A549 treated with Hydrocortisone at 1 μM for 4 hours (cell line): ENCODE results near the gene RPP14. TPM values are rescaled to one million over a fixed set of nuclear protein-coding genes. Genes with fewer than 3 reads are reported as not detected.

Experiments
- total RNA-seq: library from RNA; stranded (reverse); fragments of 200-300 nt; extraction: Qiagen RNA extraction; gene quantifications from 5 replicates; pipeline ENCODE4 v1.2.3, GENCODE V29; 2022

RPP14 gene
- total RNA-seq: 9.8 to 13.6 TPM (median 10.2 TPM) in 5 replicates

DNA sequence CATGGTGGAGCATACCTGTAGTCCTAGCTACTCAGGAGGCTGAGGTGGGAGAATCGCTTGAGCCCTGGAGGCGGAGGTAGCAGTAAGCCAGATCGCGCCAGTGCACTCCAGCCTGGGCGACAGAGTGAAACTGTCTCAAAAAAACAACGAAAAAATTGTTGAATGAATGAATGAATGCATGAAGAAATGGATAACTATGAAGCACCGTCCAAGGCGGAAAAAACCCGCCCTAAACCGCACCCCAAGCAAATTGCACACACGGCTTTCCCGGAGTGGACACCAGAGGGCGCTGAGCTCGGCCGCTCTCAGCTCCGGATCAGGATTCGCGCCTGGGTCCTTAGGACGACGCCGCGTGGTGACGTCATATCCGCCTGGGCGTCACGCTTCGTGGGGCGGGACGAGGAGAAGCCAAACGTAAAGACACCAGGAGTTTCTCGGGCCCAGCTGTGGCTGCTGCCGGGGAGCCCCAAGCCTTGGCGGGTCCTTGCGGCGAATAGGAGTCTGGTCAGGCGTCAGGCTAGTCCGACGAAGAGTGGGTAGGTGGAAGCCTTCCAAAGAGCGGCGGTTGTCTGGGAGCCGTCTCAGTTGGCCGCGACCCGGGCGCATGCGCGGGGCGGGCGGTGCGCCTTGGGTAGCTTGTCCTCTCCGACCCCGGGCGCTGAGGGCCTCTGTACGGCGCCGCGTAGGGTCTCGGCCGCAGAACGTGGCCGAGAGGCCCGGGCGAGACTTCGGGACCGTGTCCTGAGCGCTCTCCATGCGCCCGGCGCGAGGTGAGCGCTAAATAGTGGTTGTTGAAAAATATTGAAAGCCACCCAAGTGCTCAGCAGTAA lies at the start of gene RPP14, which contains the start of gene HTD2:
Gene RPP14, plus strand, starts transcription at position 364 of the 830 bp plus-strand sequence. CDS start 4,085 bp downstream, outside the sequence.
Gene HTD2, plus strand, starts transcription at position 639 of the 830 bp plus-strand sequence. CDS start 11,094 bp downstream, outside the sequence.

DNA sequence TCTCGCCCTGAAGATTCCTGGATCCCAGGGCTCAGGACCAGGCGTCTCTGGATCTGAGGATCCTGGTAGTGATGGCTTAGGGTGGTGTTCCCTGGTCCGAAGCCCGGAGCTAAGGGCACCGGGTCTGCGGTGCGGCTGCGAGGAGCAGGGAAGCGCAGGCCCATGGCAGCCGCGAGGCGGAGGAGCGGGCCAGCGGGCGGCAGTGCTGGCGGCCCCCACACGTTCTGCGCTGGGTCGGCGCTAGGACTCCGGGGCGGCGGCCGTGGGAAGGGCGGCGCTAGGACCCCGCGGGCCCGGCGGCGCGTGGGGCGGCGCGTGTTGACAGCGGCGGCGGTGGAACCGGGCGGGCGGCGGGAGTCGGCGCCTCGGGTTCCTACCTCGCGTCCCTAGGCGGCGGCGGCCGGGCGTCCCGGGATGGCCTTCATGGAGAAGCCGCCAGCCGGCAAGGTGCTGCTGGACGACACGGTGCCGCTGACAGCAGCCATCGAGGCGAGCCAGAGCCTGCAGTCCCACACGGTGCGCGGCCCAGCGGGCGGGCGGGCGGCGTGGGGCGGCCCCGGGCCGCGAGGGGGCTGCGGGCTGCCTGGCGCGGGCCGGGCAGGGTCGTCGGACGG lies 26.6 kb downstream of the RPP14 start, which contains the start of gene PXK:
Gene PXK, plus strand, starts transcription at position 318 of the 614 bp plus-strand sequence. Its CDS starts 97 bp downstream, at position 415.

Other genes with a start within 250 kb of the RPP14 start
- 0.22 to 0.31 TPM in 2 of 5 replicates, not detected in the others for gene DNASE1L3, start 95.3 kb upstream of the RPP14 start, total RNA-seq
- 10.0 to 11.0 TPM (median 10.1 TPM) in 5 replicates for gene ABHD6, start 68.5 kb upstream of the RPP14 start, total RNA-seq
- gene HTD2, start 275 bp downstream of the RPP14 start, total RNA-seq: 5.0 to 7.4 TPM (median 6.7 TPM) in 5 replicates
- 4.5 to 6.6 TPM (median 5.7 TPM) in 5 replicates for gene PXK, start 26.6 kb downstream of the RPP14 start, total RNA-seq
- 54.3 to 63.3 TPM (median 59.3 TPM) in 5 replicates for gene PDHB, start 127.6 kb downstream of the RPP14 start, total RNA-seq
- gene KCTD6, start 185.9 kb downstream of the RPP14 start, total RNA-seq: 5.7 to 8.6 TPM (median 7.9 TPM) in 5 replicates
- gene ACOX2, start 230.9 kb downstream of the RPP14 start, total RNA-seq: 6.0 to 9.8 TPM (median 8.0 TPM) in 5 replicates